GM03348 (cell line): ENCODE measurements around the gene PPP1R1A.
A peak's percentile ranks its signal among the peaks of the same experiment; 100 is the strongest.

ENCODE experiments used
- DNase-seq: peaks from one replicate; pipeline ENCODE4 v3.0.0; 2012; ENCODE audit warnings: low spot score

The PPP1R1A gene, protein sequence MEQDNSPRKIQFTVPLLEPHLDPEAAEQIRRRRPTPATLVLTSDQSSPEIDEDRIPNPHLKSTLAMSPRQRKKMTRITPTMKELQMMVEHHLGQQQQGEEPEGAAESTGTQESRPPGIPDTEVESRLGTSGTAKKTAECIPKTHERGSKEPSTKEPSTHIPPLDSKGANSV

DNA sequence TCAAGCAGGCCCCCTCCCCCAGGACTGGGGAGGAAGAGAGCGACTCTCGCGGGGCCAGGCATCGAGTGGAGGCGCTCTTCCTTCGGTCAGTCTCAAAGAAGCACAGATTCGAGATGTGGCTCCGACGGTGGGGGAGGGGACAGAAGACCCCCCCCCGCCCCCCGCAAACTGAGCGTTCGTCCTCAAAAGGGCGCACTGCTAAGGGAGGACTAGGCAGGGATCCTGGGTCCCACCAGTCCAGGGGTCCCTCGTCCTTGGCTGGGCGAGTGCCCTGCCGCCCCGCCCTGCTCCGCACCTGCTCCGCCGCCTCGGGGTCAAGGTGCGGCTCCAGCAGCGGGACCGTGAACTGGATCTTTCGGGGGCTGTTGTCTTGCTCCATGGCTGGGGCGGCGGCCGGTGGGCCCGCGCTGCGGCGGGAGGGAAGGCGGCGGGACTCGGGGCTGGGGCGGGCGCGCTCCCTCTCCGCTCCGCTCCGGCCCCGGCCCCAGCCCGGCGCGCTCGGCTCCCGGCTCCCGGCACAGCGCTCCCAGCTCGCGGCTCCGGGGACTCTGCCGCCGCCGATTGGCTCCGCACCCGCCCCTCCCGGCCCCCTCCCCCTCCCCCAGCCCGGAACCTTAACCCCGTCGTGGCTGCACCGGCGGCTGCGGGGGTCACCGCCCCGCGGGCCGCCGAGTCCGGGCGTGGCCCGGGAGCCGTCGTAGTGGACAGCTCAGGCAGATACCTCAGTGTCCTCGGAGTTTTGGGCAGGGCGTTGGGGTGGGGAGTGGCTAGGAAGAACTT lies at the start of gene PPP1R1A:
PPP1R1A (minus strand) TSS at position 550 of the 780 bp plus-strand sequence; CDS start at position 379, 171 bp downstream.
- peak; percentile 48 for DNase-seq

DNA sequence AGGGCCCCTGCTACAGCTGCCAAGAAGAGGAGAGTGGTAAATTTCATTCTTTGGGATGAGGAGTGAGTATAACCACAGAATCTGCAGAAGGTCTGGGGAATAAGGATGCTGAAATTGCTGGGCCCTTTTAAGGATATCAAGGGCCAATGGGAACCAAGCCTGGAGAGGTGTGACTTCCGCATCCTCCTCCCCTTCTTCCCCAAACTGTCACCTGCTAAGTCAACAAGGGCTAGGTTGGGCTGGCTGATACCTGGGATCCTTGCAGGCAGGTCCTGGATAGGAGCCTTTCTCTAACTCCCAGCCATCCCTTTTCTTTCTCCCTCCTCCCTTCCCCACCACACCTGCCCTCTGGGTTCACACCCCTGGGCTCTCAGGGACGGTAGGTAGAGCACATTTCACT lies 46.3 kb upstream of the PPP1R1A start, which contains the start of gene LACRT:
LACRT (minus strand) TSS at position 101 of the 400 bp plus-strand sequence; CDS start at position 47, 54 bp downstream.
- no peak for DNase-seq

DNA sequence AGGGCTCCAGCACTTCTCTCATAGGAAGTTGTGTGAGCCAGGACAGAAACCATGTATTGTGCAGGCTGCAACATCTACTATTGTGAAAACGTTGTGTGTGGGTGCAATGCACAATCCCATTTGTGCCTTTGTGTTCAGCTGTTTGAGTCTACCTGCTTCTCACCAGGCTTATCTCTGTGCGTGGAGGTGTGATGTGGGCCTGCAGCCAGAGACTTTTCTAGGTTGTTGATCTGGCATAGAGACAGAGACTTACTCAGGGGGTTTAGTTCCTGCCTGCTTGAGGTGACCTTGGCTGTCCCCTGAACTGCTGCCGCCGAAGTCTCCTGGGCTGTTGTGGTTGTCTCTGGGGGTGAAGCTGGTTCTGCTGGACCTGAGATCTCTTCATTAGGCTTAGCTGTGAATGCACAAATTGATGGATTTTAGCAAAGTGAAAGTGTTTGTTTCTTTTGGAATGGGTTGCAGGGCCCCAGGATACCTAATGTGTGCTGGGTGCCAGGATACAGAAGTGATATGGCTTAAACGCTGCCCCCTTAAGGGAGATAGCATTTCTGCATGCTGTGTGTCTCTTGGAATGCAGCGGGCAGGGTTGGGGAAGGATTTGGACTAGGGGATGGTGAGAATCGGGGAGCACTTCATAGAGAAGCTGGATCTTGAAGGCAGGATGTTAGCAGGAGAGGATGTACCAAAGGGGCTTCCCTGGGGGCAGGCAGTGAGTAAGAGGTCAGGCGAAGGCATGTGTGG lies 43.7 kb upstream of the PPP1R1A start:
- DNase-seq = no peak

DNA sequence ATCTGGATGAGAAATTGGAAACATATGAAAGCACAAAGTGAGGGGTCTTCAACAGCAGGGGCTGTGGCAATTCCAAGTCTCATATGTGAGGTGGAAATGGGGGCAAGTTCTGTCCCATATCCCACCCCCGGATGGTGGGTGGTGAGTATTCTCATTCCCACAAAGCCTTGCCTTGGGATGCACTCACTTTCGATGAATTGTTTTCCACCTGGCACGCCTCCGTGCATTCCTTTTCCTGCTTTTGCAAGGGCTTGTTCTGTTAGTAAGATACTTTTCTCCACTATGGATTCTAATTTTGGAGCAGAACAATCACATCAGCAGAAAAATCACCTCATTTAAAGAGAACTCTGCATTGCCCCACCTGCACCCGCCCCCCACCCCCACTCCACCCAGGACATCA lies 43.1 kb upstream of the PPP1R1A start:
- no peak for DNase-seq

DNA sequence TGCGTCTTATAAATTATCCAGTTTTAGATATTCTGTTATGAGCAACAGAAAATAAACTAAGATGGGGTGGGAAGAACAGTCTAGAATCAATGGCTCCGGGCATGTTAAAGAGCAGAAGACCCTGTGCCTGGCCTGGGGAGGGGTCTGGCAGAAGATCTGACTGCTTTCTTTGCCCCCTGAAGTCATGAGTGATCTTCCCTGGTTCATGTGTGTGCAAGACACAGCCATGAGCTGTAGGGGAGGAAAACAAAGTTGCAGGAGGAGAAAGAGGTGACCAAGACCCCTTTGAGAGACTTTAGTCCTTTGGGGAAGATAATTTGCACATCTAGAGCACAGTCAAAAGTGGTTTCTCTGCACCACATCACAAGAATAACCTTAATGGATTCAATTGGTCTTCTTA lies 41.5 kb upstream of the PPP1R1A start:
- no peak for DNase-seq

DNA sequence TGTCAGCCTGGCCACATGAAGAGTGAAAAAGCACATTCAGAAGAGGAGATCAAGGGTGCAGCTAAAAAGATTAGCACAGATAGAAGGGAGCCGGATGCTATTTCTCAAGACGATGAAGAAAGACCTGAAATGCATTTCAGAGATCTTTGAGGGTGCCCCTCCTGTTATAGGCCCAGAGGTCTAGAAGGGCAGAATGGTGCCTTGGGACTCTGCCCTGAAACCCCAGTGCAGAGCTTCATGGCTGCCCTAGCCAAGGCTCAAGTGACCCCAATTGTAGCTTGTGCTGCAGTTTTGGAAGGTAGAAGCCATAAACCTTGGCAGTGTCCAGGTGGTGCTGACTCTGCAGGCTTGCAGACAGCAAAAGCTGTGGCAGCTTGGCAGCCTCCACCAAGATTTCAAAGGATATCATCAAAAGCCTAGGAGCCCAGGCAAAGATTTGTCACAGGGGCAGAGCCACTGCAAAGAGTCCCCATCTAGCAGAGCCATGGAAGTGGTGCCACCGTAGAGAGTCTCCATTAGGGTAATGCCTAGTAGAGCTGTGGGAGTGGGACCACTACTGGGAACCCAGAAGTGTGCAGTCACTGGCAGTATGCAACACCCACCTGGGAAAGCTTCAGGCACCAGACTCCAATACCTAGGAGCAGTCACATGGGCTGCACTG lies 39.9 kb upstream of the PPP1R1A start:
- DNase-seq = no peak

DNA sequence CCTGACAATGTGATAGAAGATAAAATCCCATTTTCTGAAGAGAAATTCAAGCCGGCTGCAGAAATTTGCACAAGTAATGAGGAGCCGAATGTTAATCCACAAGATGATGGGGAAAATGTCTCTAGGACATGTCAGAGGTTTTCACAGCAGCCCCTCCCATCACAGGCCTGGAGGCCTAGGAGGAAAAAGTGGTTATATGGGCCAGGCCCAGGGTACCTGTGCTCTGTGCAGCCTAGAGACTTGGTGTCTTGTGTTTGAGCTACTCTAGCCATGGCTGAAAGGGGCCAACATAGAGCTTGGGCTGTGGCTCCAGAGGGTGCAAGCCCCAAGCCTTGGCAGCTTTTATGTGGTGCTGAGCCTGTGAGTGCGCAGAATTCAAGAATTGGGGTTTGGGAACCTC lies 38.8 kb upstream of the PPP1R1A start:
- no peak for DNase-seq

DNA sequence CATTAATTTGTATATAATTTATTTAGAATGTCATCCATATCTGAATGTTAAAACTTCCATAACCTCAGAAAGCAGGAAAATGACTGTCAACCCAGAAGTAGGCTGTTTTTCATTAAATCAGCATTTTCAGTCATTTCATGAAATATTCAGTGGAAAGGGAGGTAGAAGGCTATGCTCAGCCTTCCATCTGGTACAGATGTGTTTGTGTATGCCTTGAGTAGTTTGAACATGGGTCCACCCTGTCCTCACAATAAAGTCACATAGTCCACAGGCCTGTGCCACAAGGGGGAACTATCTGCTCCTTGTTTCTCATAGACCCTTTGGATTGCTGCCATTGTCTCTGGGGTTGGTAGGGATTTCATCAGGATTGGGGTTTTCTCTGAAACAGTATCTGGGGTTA lies 37.1 kb upstream of the PPP1R1A start:
- DNase-seq = no peak

DNA sequence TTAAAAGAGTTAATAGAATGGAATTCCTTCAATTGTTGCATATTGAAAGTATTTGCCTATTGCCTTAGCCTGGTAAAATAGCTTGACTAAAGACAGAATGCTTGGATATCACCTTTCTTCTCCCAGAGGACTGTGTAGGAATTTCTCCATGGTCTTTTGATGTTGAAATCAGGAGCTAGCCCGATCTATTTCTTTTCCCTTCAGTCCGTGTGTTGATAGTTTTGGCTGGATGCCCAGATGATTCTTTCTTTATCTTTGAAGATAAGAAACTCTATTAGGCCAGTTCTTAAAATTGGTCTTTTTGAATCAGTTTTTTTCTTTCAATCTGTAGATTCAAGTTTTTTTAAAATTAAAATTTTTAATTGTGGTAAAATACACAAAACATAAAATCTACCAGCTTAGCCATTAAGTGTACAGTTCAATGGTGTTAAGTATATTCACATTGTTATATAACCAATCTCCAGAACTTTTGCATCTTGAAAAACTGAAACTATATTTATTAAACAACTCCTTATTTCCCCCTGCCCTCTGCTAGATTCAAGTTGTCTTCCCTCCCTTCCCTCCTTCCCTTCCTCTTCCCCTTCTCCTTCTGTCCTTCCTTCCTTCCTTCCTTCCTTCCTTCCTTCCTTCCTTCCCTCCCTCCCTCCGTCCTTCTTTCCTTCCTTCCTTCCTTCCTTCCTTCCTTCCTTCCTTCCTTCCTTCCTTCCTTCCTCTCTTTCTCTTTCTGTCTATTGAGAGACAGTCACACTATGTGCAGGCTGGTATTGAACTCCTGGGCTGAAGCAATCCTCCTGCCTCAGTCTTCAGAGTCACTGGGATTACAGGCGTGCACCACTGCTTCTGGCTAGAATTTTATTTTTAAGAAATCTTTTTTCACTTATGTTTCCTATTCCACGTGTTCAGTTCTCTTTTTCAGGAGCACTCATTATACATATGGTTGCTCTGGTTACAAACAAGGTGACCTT lies 36.1 kb upstream of the PPP1R1A start:
- DNase-seq = no peak

DNA sequence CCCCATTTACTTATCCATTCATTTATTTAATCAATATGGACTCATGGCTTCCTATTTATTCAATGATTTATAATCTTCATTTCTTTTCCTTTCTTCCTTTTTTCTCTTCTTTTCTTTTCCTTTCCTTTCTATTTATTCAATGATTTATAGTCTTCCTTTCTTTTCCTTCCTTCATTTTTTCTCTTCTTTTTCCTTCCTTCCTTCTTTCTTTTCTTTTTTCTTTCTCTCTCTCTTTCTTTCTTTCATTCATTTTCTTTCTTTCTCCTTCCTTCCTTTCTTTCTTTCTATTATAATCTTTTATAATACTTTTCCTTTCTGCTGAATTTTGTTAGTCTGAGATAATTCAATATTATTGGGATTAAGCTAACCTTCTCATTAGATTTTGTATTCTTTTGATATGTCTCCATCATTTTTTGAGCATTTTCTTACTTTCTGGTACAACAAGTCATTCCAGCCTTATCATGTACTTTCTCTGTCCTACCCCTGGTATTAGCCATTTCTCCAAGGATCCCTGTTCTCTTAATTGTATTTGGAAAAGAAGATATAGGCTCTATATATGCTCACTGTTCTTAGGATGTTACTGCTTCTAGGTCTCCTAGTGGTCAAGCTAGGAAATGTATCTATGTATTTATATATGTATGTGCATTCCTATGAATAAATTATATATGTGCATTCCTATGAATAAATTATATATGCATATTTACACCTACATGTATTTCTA lies 34.2 kb upstream of the PPP1R1A start:
- no peak for DNase-seq

DNA sequence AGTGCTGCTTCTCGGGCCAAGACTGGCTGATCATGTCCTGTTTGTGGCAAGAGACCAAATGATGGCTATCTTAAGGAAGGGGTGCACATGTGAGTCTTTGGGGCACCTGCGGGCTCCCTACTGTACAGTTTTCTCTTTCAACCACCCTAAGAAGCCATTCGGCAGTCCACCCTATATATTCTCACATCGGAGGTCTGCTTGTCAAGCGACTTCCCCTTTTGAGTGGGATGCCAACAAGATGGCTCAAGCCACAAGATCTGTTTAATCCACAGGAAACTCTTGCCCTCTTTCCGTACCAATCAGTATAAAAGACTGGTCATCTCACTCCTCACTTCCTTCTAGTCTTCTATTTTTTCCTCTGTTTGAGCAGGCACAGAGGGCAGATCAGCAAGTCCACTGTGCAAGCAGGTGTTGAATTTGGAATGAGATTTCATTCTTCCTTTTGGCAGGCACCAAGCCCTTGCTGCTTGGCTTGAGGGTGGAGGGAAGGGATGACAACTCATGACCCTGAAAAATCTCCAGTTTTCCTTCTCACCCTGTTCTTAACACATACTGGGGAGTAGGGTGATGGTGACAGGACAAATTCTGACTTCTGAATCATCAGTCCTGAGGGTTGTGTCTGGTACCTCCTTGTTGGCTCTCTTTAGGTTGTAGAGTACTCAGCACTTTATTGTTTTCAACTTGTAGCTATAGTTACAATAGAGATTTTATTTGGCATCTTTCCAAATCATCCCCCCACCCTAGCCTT lies 28.6 kb upstream of the PPP1R1A start:
- DNase-seq = no peak

DNA sequence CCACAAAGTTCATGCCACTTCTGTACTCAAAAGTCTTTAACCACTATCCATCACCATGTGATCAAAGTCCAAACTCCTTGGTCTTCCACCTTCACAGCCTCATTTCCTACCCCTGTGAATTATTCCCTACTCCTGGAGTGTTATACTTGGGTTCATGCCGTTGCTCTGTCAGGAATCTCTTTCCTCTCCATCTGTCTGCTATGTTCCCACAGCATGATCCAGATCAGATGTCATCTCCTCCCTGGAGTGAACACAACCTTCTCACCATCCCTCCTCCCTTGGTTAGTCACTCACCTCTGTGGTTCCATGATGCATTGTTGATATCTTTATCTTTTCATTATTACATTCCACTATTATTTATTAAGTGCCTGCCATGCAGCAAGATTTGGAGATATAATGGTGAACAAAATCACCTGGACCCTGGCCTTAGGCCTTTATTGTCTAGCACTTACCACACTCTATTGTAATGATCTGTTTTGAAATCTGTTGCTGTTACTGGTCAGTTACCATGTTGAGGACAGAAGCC lies 23.8 kb upstream of the PPP1R1A start:
- DNase-seq = no peak

DNA sequence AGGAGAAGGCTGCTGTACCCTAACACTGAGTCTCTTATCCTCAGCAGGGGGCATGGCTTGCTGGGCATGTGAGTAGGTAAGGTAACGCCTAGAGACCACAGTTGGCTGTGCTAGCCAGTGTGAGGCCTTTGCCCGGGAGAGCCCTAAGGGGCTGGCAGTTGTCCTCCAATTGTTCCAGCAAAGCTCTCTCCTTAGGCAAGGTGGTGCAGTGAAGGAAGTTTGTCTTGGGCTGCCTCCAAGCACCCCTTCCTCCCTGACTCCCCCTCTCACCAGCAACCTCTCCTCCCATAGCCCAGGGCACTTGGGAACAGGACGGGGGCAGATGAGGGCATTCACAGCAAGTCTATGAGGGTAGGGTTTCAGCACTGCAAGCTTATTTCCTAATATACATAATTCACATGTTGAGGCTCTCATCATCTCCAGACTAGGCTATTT lies 23.3 kb upstream of the PPP1R1A start:
- DNase-seq = no peak

DNA sequence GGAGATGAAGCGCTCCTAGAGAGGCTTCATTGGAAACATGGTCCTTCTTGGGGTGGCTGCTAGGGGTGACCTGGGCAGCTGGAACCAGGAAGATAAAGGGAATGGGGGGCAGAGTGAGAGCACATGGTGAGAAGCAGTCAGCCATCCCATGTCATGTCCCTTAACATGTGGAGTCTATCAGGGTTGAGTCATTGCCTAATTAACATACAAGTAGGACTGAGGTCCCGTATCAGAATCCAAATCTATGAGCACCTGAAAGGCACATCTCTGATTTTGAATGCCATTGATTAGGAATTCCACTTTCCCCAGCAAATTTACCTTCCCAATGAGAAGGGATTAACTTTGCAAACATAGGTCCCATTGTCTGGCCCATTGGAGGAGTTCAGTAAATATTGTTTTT lies 20.3 kb upstream of the PPP1R1A start:
- DNase-seq = no peak

DNA sequence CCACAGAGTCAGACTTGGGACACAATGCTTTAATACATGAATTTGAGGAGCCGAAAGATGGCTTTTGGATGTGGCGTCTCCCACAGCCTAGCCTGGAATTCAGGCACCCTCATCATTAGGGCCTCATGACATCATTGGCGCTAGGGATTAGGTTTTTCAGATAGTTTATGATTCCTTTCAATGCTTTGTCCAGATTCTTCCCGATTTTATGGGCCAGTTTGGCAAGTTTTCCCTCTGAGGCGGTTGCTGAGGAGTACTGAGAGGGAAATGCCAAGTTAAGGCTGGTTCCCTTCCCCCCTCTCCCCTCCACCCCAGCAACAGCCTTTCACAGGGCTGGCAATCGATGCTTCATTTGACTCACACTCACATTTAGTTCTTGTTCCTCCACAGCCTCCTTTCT lies 19.7 kb upstream of the PPP1R1A start:
- DNase-seq = no peak

DNA sequence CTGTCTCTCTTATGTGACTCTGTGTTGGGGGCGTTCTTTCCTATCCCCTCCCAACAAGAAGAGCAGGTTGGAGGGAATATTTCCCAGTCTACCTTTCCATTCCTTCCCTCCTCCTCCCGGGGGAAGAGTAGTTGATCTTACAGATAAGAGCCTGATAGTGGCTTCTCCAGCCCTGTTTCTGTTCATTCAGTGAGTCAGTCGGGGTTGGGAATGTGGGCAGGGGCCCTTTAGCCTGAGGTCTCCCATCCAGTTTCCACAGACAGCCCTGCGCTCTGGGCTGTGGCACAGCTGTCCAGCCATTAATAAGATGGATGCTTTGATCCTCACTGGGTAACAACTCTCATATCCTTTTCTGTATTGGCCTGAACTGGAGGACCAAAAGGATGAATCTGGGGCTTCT lies 18.1 kb upstream of the PPP1R1A start:
- DNase-seq = no peak

DNA sequence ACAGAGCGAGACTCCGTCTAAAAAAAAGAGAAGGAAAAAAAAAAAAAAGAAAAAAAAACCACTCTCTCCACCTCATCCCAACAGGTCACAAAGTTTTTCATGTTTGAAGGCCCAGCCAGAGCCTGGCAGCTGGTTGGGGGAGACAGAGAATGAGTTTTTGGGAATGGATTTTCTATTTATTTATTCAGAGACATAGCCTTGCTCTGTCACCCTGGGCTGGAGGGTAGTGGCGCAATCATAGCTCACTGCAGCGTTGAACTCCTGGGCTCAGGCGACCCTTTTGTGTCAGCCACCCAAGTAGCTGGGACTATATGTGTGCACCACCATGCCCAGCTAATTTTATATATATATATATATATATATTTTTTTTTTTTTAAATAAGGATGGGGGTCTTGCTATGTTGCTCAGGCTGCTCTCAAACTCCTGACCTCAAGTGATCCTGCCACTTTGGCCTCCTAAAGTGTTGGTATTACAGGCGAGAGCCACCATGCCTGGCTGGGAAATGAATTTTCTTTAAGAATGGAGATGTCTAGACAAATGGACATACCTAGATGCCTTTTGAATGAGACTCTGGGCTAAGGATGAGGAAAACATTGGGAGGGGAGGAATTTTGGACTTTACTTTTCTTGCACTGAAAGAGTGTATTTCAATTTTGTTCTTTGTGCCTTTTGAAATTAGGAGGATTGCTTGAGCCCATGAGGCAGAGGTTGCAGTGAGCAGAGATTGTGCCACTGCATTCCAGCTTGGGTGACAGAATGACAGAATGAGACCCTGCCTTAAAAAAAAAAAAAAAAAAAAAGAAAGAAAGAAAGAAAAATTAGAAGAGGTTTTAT lies 16.9 kb upstream of the PPP1R1A start:
- DNase-seq = no peak

DNA sequence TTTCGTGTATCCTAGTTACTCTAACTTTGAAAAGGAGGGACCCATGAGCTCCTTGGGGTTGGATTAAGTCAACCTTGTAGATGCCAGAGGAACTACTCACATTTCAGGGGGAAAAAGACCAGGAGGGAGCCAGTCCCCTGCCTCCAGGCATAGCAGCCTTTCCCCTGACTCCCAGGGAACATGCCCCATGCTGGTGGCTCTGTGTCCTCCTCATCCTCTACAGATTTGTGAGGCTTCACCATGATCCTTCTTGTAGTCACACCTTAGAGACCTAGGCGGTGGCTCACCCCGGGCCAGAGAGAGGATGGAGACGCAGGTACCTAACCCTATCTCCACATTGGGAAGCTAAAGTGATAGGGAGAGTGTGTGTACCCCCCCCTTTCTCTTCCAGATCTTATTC lies 16.0 kb upstream of the PPP1R1A start:
- DNase-seq = no peak

DNA sequence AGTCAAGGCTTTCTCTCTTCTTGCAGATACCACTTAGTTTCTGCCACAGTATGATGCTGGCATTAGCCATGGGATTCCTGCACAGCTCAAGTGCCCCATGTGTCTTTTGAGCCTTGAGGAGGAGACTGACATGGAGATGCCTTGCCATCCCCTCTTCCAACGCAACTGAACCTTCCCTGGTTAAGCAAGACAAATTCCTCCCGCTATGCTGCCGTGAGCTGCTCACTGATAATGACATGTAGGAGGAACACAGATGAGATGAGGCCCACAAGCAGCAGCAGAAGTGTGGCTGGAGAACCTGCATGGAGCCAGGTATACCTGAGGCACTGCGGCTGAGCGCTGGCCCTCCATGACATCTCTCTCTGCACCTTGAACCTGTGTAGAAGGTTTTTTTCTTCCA lies 15.4 kb upstream of the PPP1R1A start:
- DNase-seq = no peak
